Putamen (tissue), 1 donor: ENCODE data around the gene TMEM132C.
"Not testable (repeated sequence)": the region's sequence is repeated elsewhere in the genome, so short reads cannot be mapped to it uniquely, and the experiment has no call there.

Experiments
- DNase-seq: peaks from one replicate; pipeline ENCODE4 v3.0.0-alpha.2; 2016; ENCODE audit warnings: low spot score

Gene TMEM132C

GRCh38 chr12:128483526-128484255 is 216.7 kb downstream of the TMEM132C start:
- DNase-seq: no peak

- DNase-seq: not testable (repeated sequence)
These were observed 230.4 kb downstream of the TMEM132C start for GRCh38 chr12:128497376-128497775.

GRCh38 chr12:128507470-128507869 is 240.5 kb downstream of the TMEM132C start:
- DNase-seq: no peak

- no peak for DNase-seq
These were observed 242.2 kb downstream of the TMEM132C start for GRCh38 chr12:128509170-128509569.

- DNase-seq: no peak
These were observed 243.5 kb downstream of the TMEM132C start for GRCh38 chr12:128510511-128510910.

GRCh38 chr12:128513331-128513730 is 246.4 kb downstream of the TMEM132C start:
- DNase-seq: no peak

- peak; percentile 14 for DNase-seq
These were observed 246.9 kb downstream of the TMEM132C start for GRCh38 chr12:128513831-128514230.

GRCh38 chr12:128518644-128519043 is 251.7 kb downstream of the TMEM132C start:
- DNase-seq: no peak

- DNase-seq: no peak
These were observed 252.5 kb downstream of the TMEM132C start for GRCh38 chr12:128519426-128519825.

GRCh38 chr12:128521981-128522380 is 255.0 kb downstream of the TMEM132C start:
- DNase-seq: no peak

GRCh38 chr12:128524439-128524838 is 257.5 kb downstream of the TMEM132C start:
- no peak for DNase-seq

GRCh38 chr12:128531170-128531569 is 264.2 kb downstream of the TMEM132C start:
- no peak for DNase-seq

- no peak for DNase-seq
These were observed 267.9 kb downstream of the TMEM132C start for GRCh38 chr12:128534906-128535305.

GRCh38 chr12:128536810-128537209 is 269.8 kb downstream of the TMEM132C start:
- DNase-seq: no peak

GRCh38 chr12:128537668-128538067 is 270.7 kb downstream of the TMEM132C start:
- DNase-seq: no peak

GRCh38 chr12:128542844-128543243 is 275.9 kb downstream of the TMEM132C start:
- no peak for DNase-seq

- no peak for DNase-seq
These were observed 276.5 kb downstream of the TMEM132C start for GRCh38 chr12:128543460-128543859.

- no peak for DNase-seq
These were observed 277.0 kb downstream of the TMEM132C start for GRCh38 chr12:128543971-128544370.

GRCh38 chr12:128548949-128549348 is 282.0 kb downstream of the TMEM132C start:
- DNase-seq: no peak

- DNase-seq: no peak
These were observed 282.7 kb downstream of the TMEM132C start for GRCh38 chr12:128549601-128550218.

GRCh38 chr12:128551266-128551665 is 284.3 kb downstream of the TMEM132C start:
- peak; percentile 9 for DNase-seq

- DNase-seq: no peak
These were observed 287.8 kb downstream of the TMEM132C start for GRCh38 chr12:128554546-128555304.

GRCh38 chr12:128557231-128557630 is 290.3 kb downstream of the TMEM132C start:
- DNase-seq: no peak
